GM19193 (cell line): ENCODE measurements around the gene FOXL3.

Experiments
- POLR2A ChIP-seq: IDR thresholded peaks from 4 replicates; pipeline ENCODE4 v1.6.1; 2011; ENCODE audit not compliant: insufficient read depth, insufficient read length; ENCODE audit errors: extremely low read depth

The FOXL3 gene

GRCh38 chr7:320297-320696 lies 30.3 kb downstream of the FOXL3 start:
- TF ChIP-seq POLR2A: no peak

GRCh38 chr7:322111-322671 lies 32.2 kb downstream of the FOXL3 start:
- TF ChIP-seq POLR2A: no peak

GRCh38 chr7:322708-323111 lies 32.7 kb downstream of the FOXL3 start:
- TF ChIP-seq POLR2A: no peak

- TF ChIP-seq POLR2A: no peak
Measured at GRCh38 chr7:323410-323809, 33.4 kb downstream of the FOXL3 start.

GRCh38 chr7:324011-324410 lies 34.0 kb downstream of the FOXL3 start:
- TF ChIP-seq POLR2A: no peak

- TF ChIP-seq POLR2A: no peak
Measured at GRCh38 chr7:325051-325798, 35.3 kb downstream of the FOXL3 start.

- no peak for TF ChIP-seq POLR2A
Measured at GRCh38 chr7:325811-326210, 35.8 kb downstream of the FOXL3 start.

GRCh38 chr7:326273-326672 lies 36.3 kb downstream of the FOXL3 start:
- no peak for TF ChIP-seq POLR2A

- no peak for TF ChIP-seq POLR2A
Measured at GRCh38 chr7:326809-327232, 36.9 kb downstream of the FOXL3 start.

- no peak for TF ChIP-seq POLR2A
Measured at GRCh38 chr7:327233-327931, 37.4 kb downstream of the FOXL3 start.

GRCh38 chr7:327991-328702 lies 38.2 kb downstream of the FOXL3 start:
- TF ChIP-seq POLR2A: no peak

GRCh38 chr7:329691-330281 lies 39.8 kb downstream of the FOXL3 start:
- TF ChIP-seq POLR2A: no peak

- no peak for TF ChIP-seq POLR2A
Measured at GRCh38 chr7:330511-331230, 40.7 kb downstream of the FOXL3 start.

- TF ChIP-seq POLR2A: no peak
Measured at GRCh38 chr7:332020-332517, 42.1 kb downstream of the FOXL3 start.
